IMR-90 (cell line): ENCODE results near the gene PET100. TPM values are rescaled to one million over a fixed set of nuclear protein-coding genes. Genes with fewer than 3 reads are reported as not detected.

ENCODE experiments used
- ATAC-seq: fragments of 200-7000 bp; cut with Tn5 transposase; 2 replicates; pipeline ENCODE4 v1.9.1; 2020; ENCODE audit warnings: low read depth, mild to moderate bottlenecking, moderate library complexity
- BruUV-seq: library from RNA; stranded (reverse); fragments of 400-500 nt; replicated peaks from 2 replicates; lab custom pipeline; 2021; lab: Mats Ljungman, UMichigan
- CTCF ChIA-PET: fragments of 300-600 bp; formaldehyde crosslinking; extraction: SDS; loops from one replicate; lab custom pipeline; 2021; ENCODE audit warnings: antibody characterized with exemption; lab: Yijun Ruan, JAX
- POLR2A ChIA-PET: fragments of 300-600 bp; sonication (Branson Sonifier 250); formaldehyde crosslinking; loops from one replicate; lab custom pipeline; 2022; ENCODE audit warnings: antibody characterized with exemption; ENCODE audit not compliant: unreplicated experiment; lab: Charles Lee
- DNase-seq: peaks from one replicate; pipeline ENCODE4 v3.0.0; 2013
- H2AFZ ChIP-seq: replicated peaks from 2 replicates; pipeline ENCODE3; 2013; ENCODE audit warnings: low read length, mild to moderate bottlenecking; ENCODE audit not compliant: poor library complexity
- H2AK5ac ChIP-seq: 2 replicates; pipeline ENCODE4 v1.6.1; 2013; ENCODE audit warnings: low read depth, low read length, inconsistent platforms
- H2AK9ac ChIP-seq: replicated peaks from 2 replicates; pipeline ENCODE3; 2013; ENCODE audit warnings: mild to moderate bottlenecking, low read depth, low read length, moderate library complexity; ENCODE audit not compliant: poor library complexity
- H2BK120ac ChIP-seq: 2 replicates; pipeline ENCODE4 v1.6.1; 2013; ENCODE audit warnings: low read depth, low read length, inconsistent platforms
- H2BK15ac ChIP-seq: 3 replicates; pipeline ENCODE4 v1.6.1; 2013; ENCODE audit warnings: low read depth, low read length, inconsistent platforms
- H2BK20ac ChIP-seq: 2 replicates; pipeline ENCODE4 v1.6.1; 2013; ENCODE audit warnings: low read depth, mild to moderate bottlenecking, inconsistent platforms, low read length, moderate library complexity
- H2BK5ac ChIP-seq: 2 replicates; pipeline ENCODE4 v1.6.1; 2013; ENCODE audit warnings: mild to moderate bottlenecking, low read depth, low read length, inconsistent platforms; ENCODE audit not compliant: poor library complexity, severe bottlenecking
- H3K14ac ChIP-seq: replicated peaks from 2 replicates; pipeline ENCODE4 v1.6.1; 2013; ENCODE audit warnings: low read depth, low read length, inconsistent platforms
- H3K18ac ChIP-seq: 2 replicates; pipeline ENCODE4 v1.6.1; 2013; ENCODE audit warnings: low read depth, low read length, control low read depth
- H3K23ac ChIP-seq: 2 replicates; pipeline ENCODE4 v1.6.1; 2013; ENCODE audit warnings: low read depth, low read length, inconsistent platforms
- H3K27ac ChIP-seq: 2 replicates; pipeline ENCODE4 v1.5.1; 2013; ENCODE audit warnings: mild to moderate bottlenecking, control low read depth, low read length; ENCODE audit not compliant: insufficient read depth
- H3K27me3 ChIP-seq: 2 replicates; pipeline ENCODE4 v1.6.1; 2013; ENCODE audit warnings: low read length; ENCODE audit not compliant: control insufficient read depth, insufficient read depth
- H3K36me3 ChIP-seq: 2 replicates; pipeline ENCODE4 v1.6.1; 2013; ENCODE audit warnings: low read length, mixed read lengths; ENCODE audit not compliant: control insufficient read depth, insufficient read depth
- H3K4ac ChIP-seq: 2 replicates; pipeline ENCODE4 v1.6.1; 2013; ENCODE audit warnings: low read depth, low read length, inconsistent platforms
- H3K4me1 ChIP-seq: 2 replicates; pipeline ENCODE4 v1.6.1; 2013; ENCODE audit warnings: low read length, mixed read lengths; ENCODE audit not compliant: control insufficient read depth, insufficient read depth
- H3K4me2 ChIP-seq: 2 replicates; pipeline ENCODE4 v1.6.1; 2013; ENCODE audit warnings: low read depth, mild to moderate bottlenecking, control low read depth, low read length, moderate library complexity
- H3K4me3 ChIP-seq: 2 replicates; pipeline ENCODE4 v1.5.1; 2013; ENCODE audit warnings: low read depth, mild to moderate bottlenecking, control low read depth, low read length, moderate library complexity; ENCODE audit not compliant: insufficient read depth
- H3K56ac ChIP-seq: 2 replicates; pipeline ENCODE4 v1.6.1; 2013; ENCODE audit warnings: low read length, inconsistent platforms; ENCODE audit not compliant: insufficient read depth; ENCODE audit errors: extremely low read depth
- H3K79me1 ChIP-seq, 2 experiments: 2 replicates each; pipeline ENCODE4 v1.6.1; 2013; ENCODE audit warnings: low read length in 2 of 2, inconsistent platforms in 1 of 2, low read depth in 1 of 2
- H3K9ac ChIP-seq: 2 replicates; pipeline ENCODE4 v1.6.1; 2013; ENCODE audit warnings: low read depth, low read length, control low read depth
- H3K9me1 ChIP-seq: 2 replicates; pipeline ENCODE4 v1.6.1; 2013; ENCODE audit warnings: low read length, inconsistent platforms; ENCODE audit not compliant: insufficient read depth
- H3K9me3 ChIP-seq: 2 replicates; pipeline ENCODE4 v1.6.1; 2013; ENCODE audit warnings: low read length; ENCODE audit not compliant: control insufficient read depth, insufficient read depth
- H4K20me1 ChIP-seq: 2 replicates; pipeline ENCODE4 v1.6.1; 2013; ENCODE audit warnings: low read length, inconsistent platforms; ENCODE audit not compliant: insufficient read depth
- H4K5ac ChIP-seq: 2 replicates; pipeline ENCODE4 v1.6.1; 2013; ENCODE audit warnings: mild to moderate bottlenecking, low read depth, low read length, control low read depth
- H4K8ac ChIP-seq, 2 experiments: 2 replicates each; pipeline ENCODE4 v1.6.1; 2013; ENCODE audit warnings: low read depth in 2 of 2, low read length in 2 of 2, control low read depth in 1 of 2, inconsistent platforms in 1 of 2
- H4K91ac ChIP-seq: 2 replicates; pipeline ENCODE4 v1.6.1; 2013; ENCODE audit warnings: low read depth, low read length, inconsistent platforms; ENCODE audit not compliant: insufficient read depth
- BHLHE40 ChIP-seq: fragments of 150-350 bp; IDR thresholded peaks from 2 replicates; pipeline ENCODE4 v1.6.1; 2016; ENCODE audit warnings: mild to moderate bottlenecking, low read depth, low read length
- CEBPB ChIP-seq: IDR thresholded peaks from 2 replicates; pipeline ENCODE4 v1.6.1; 2012; ENCODE audit warnings: low read depth, low read length, improper control_type of control experiment
- CHD1 ChIP-seq: IDR thresholded peaks from 2 replicates; pipeline ENCODE4 v1.6.1; 2012; ENCODE audit warnings: low read depth, low read length, improper control_type of control experiment
- CTCF ChIP-seq: conservative IDR thresholded peaks from 2 replicates; pipeline ENCODE4 v1.5.1; 2012; ENCODE audit warnings: mild to moderate bottlenecking, low read depth, low read length, improper control_type of control experiment
- ELK1 ChIP-seq: fragments of 150-350 bp; IDR thresholded peaks from 2 replicates; pipeline ENCODE4 v1.6.1; 2016; ENCODE audit warnings: low read depth, mild to moderate bottlenecking, low read length, moderate library complexity, borderline replicate concordance
- NFE2L2 ChIP-seq: fragments of 150-350 bp; IDR thresholded peaks from 2 replicates; pipeline ENCODE4 v1.6.1; 2016; ENCODE audit warnings: low read depth, mild to moderate bottlenecking, low read length
- POLR2A ChIP-seq: IDR thresholded peaks from 2 replicates; pipeline ENCODE4 v1.6.1; 2012; ENCODE audit warnings: mild to moderate bottlenecking, low read depth, low read length
- RAD21 ChIP-seq: IDR thresholded peaks from 2 replicates; pipeline ENCODE4 v1.6.1; 2012; ENCODE audit warnings: low read length, improper control_type of control experiment
- RCOR1 ChIP-seq: IDR thresholded peaks from 2 replicates; pipeline ENCODE4 v1.6.1; 2012; ENCODE audit warnings: mild to moderate bottlenecking, low read length, improper control_type of control experiment; ENCODE audit not compliant: insufficient replicate concordance
- RFX5 ChIP-seq: IDR thresholded peaks from 2 replicates; pipeline ENCODE4 v1.8.0; 2012; ENCODE audit warnings: low read depth, mild to moderate bottlenecking, low read length, moderate library complexity
- WGBS, 2 experiments: methylation state at CpG; one replicate each; pipeline versions ENCODE4 v1.1.5 to v1.1.7; 2013; ENCODE audit warnings: missing lambda C conversion rate in 2 of 2; ENCODE audit not compliant: insufficient read length in 1 of 2; ENCODE audit errors: extremely low coverage in 2 of 2; 5-methylcytosine and 5-hydroxymethylcytosine counted together
- dilution Hi-C: fragments of 300-500 bp; cut with HindIII; formaldehyde crosslinking; loops from one replicate; pipeline ENCODE4 v1.14.3; 2018; ENCODE audit warnings: low sequenced_read_pairs; ENCODE audit not compliant: unreplicated experiment
- in situ Hi-C: fragments of 300-500 bp; cut with MboI; formaldehyde crosslinking; loops from 3 replicates; pipeline ENCODE4 v1.14.3; 2019; ENCODE audit warnings: low sequenced_read_pairs, inconsistent platforms, mixed read lengths
- intact Hi-C: fragments of 100-400 bp; cut with micrococcal nuclease; formaldehyde crosslinking; loops from 2 replicates; pipeline ENCODE4 v1.10.0; 2022
- polyA plus RNA-seq, 3 experiments: library from polyadenylated mRNA; depleted of rRNA; stranded (reverse); fragments of >200 nt; gene quantifications; 2 replicates each; pipeline ENCODE4 v1.2.3, GENCODE V29; 2012; ENCODE audit warnings: low replicate concordance in 1 of 3
- total RNA-seq: library from RNA; depleted of rRNA; stranded (reverse); fragments of >200 nt; gene quantifications from 2 replicates; pipeline ENCODE4 v1.2.3, GENCODE V29; 2012
- TF ChIP-seq, protein P1 (sequence below): fragments of 150-350 bp; IDR thresholded peaks from 2 replicates; pipeline ENCODE4 v1.6.1; 2017; ENCODE audit warnings: mild to moderate bottlenecking, antibody characterized with exemption, low read length, low read depth

Gene PET100
- total and polyA plus RNA-seq, 2 of the 4 experiments (the other 2 are of a cell fraction), result 1.4 to 31.4 TPM

- POLR2A ChIA-PET, result no interaction called here
- no peak overlapping the region for H4K91ac ChIP-seq
- H3K4me1 ChIP-seq, result peaks cover 8% of the 10 kb centered on the region; the same call in 1 of the 2 replicates
- H4K20me1 ChIP-seq, result peaks cover 5% of the 10 kb centered on the region; the same call in 1 of the 2 replicates
- no peak overlapping the region for H2BK20ac ChIP-seq
- no peak overlapping the region for H2BK120ac ChIP-seq
- H3K23ac ChIP-seq, result no peak overlapping the region
- no peaks in the 10 kb centered on the region for H3K9me3 ChIP-seq
- no peak overlapping the region for H2AFZ ChIP-seq
- H2BK5ac ChIP-seq, result no peak overlapping the region
- H2AK5ac ChIP-seq, result no peak overlapping the region
- H3K4me2 ChIP-seq, result no peak overlapping the region
- no peak overlapping the region for H3K4me3 ChIP-seq
- peaks cover 3 to 56% of the 10 kb centered on the region in 2 experiments; a peak in 3 of 4 replicates for H3K79me1 ChIP-seq
- H3K36me3 ChIP-seq, result peaks cover 26% of the 10 kb centered on the region
- no peak overlapping the region for H3K27ac ChIP-seq
- no peaks in the 10 kb centered on the region for H3K27me3 ChIP-seq
- no peak overlapping the region for H2AK9ac ChIP-seq
- ATAC-seq (no peak), DNase-seq (no peak)
- TF ChIP-seq RCOR1 (no peak), ELK1 (no peak), CEBPB (no peak), CHD1 (no peak), CTCF (no peak), NFE2L2 (no peak), POLR2A (no peak), BHLHE40 (no peak), RAD21 (no peak), RFX5 (no peak)
- TF ChIP-seq, protein P1, sequence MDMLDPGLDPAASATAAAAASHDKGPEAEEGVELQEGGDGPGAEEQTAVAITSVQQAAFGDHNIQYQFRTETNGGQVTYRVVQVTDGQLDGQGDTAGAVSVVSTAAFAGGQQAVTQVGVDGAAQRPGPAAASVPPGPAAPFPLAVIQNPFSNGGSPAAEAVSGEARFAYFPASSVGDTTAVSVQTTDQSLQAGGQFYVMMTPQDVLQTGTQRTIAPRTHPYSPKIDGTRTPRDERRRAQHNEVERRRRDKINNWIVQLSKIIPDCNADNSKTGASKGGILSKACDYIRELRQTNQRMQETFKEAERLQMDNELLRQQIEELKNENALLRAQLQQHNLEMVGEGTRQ, result no peak
- CTCF ChIA-PET, result no interaction called here
- WGBS, 2 experiments, result 94% methylated on average over 11 of the region's 24 CpGs; no CpG with 5 or more reads in 1 of the 2 experiments
- H3K9ac ChIP-seq, result no peak overlapping the region
- H3K18ac ChIP-seq, result no peak overlapping the region
- no TSS peak for BruUV-seq
- H2BK15ac ChIP-seq, result no peak overlapping the region
- in situ Hi-C loops, result no loop called here
- no peak overlapping the region for H3K4ac ChIP-seq
- no peak overlapping the region for H3K56ac ChIP-seq
- no peak overlapping the region for H3K14ac ChIP-seq
- no peak overlapping the region for H4K5ac ChIP-seq
- dilution Hi-C loops, result no loop called here
- intact Hi-C loops, result no loop called here
- 0 out of 2 replicates have a peak, but pooled peaks cover 4% of the 10 kb centered on the region for H3K9me1 ChIP-seq
- H4K8ac ChIP-seq, result no peak overlapping the region
Measured at GRCh38 chr19:7627166-7627565, 2.4 kb upstream of the PET100 start.
